Suprapubic skin (tissue), 4 donors: Measurements from ENCODE around the gene RPSA.

ENCODE experiments used
- EP300 ChIP-seq: sonication (generic); formaldehyde crosslinking; IDR thresholded peaks from one replicate; pipeline ENCODE4 v1.6.1; 2017; ENCODE audit warnings: antibody characterized with exemption
- POLR2A ChIP-seq, 2 donors: fragments of 450-650 bp; IDR thresholded peaks; one replicate each; pipeline ENCODE4 v1.6.1; 2017; ENCODE audit warnings: antibody characterized with exemption in 2 of 2, mild to moderate bottlenecking in 2 of 2, moderate library complexity in 2 of 2
- POLR2AphosphoS5 ChIP-seq, 3 donors: sonication (generic); formaldehyde crosslinking; IDR thresholded peaks; one replicate each; pipeline ENCODE4 v1.6.1; 2017; ENCODE audit warnings: antibody characterized with exemption in 3 of 3
- TF ChIP-seq, protein P1 (sequence below), 2 donors: fragments of 200-600 bp in 1 of 2; fragments of 450-650 bp in 1 of 2; sonication (generic) in 1 of 2; IDR thresholded peaks; one replicate each; pipeline ENCODE4 v1.5.1; 2016 to 2019; ENCODE audit warnings: antibody characterized with exemption in 2 of 2, mild to moderate bottlenecking in 1 of 2, moderate library complexity in 1 of 2

DNA sequence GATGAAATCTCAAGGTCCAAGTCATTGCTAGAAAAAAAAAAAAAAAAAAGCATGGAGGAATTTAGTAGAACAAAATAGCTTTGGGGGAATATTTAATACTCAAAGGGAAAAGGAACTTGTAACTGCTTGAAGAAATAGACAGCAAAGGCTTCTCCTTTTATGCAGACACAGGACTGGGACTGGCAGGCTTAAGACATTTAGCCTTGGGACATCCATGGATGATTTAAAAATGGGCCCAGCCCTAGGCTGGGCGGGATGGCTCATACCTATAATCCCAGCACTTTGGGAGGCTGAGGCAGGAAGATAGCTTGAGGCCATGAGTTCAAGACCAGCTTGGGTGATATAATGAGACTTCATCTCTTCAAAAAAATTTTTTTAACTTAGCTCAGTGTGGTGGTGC, 19.8 kb downstream of the RPSA start:
- TF ChIP-seq, protein P1, sequence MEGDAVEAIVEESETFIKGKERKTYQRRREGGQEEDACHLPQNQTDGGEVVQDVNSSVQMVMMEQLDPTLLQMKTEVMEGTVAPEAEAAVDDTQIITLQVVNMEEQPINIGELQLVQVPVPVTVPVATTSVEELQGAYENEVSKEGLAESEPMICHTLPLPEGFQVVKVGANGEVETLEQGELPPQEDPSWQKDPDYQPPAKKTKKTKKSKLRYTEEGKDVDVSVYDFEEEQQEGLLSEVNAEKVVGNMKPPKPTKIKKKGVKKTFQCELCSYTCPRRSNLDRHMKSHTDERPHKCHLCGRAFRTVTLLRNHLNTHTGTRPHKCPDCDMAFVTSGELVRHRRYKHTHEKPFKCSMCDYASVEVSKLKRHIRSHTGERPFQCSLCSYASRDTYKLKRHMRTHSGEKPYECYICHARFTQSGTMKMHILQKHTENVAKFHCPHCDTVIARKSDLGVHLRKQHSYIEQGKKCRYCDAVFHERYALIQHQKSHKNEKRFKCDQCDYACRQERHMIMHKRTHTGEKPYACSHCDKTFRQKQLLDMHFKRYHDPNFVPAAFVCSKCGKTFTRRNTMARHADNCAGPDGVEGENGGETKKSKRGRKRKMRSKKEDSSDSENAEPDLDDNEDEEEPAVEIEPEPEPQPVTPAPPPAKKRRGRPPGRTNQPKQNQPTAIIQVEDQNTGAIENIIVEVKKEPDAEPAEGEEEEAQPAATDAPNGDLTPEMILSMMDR (IDR thresholded peaks at IDR 0.05), result no peak
- TF ChIP-seq POLR2A (IDR thresholded peaks at IDR 0.05), result no peak
- no peak for TF ChIP-seq POLR2AphosphoS5 (IDR thresholded peaks at IDR 0.05)
- TF ChIP-seq EP300, result no peak
